GM21528 (cell line): ENCODE results near the gene MEGF9.

Experiments used
- ATAC-seq: cut with Tn5 transposase; IDR thresholded peaks from one replicate; pipeline ENCODE4 v1.9.1; 2021; ENCODE audit warnings: mild to moderate bottlenecking, moderate library complexity; ENCODE audit not compliant: unreplicated experiment, low FRiP score

The MEGF9 gene

GRCh38 chr9:120734607-120735410, 20.5 kb upstream of the MEGF9 start:
- no peak for ATAC-seq

GRCh38 chr9:120733190-120733589, 18.9 kb upstream of the MEGF9 start:
- ATAC-seq, result no peak

GRCh38 chr9:120730654-120731514, 16.6 kb upstream of the MEGF9 start:
- ATAC-seq, result no peak

GRCh38 chr9:120729791-120730241, 15.5 kb upstream of the MEGF9 start:
- ATAC-seq, result no peak

GRCh38 chr9:120726484-120726883, 12.2 kb upstream of the MEGF9 start:
- no peak for ATAC-seq

GRCh38 chr9:120725907-120726306, 11.6 kb upstream of the MEGF9 start:
- no peak for ATAC-seq

- ATAC-seq, result no peak
Measured at GRCh38 chr9:120724757-120725400, 10.6 kb upstream of the MEGF9 start.

GRCh38 chr9:120723565-120723964, 9.3 kb upstream of the MEGF9 start:
- no peak for ATAC-seq

- ATAC-seq, result no peak
Measured at GRCh38 chr9:120720404-120720803, 6.1 kb upstream of the MEGF9 start.

- ATAC-seq, result no peak
Measured at GRCh38 chr9:120718316-120718715, 4.0 kb upstream of the MEGF9 start.

- ATAC-seq, result no peak
Measured at GRCh38 chr9:120717176-120717575, 2.9 kb upstream of the MEGF9 start.

GRCh38 chr9:120716483-120716882, 2.2 kb upstream of the MEGF9 start:
- no peak for ATAC-seq

- no peak for ATAC-seq
Measured at GRCh38 chr9:120715389-120715924, 1.2 kb upstream of the MEGF9 start.

GRCh38 chr9:120714846-120715388, 647 bp upstream of the MEGF9 start:
- ATAC-seq, result peak; percentile 33

GRCh38 chr9:120713257-120714087, 798 bp downstream of the MEGF9 start:
- ATAC-seq, result no peak

GRCh38 chr9:120712539-120713031, 1.7 kb downstream of the MEGF9 start:
- ATAC-seq, result no peak

GRCh38 chr9:120711841-120712538, 2.3 kb downstream of the MEGF9 start:
- ATAC-seq, result no peak

- no peak for ATAC-seq
Measured at GRCh38 chr9:120711354-120711753, 2.9 kb downstream of the MEGF9 start.
